MCF 10A (cell line): ENCODE data around the gene ZNF532. TPM values are rescaled to one million over a fixed set of nuclear protein-coding genes. Genes with fewer than 3 reads are reported as not detected.
A peak's percentile ranks its signal among the peaks of the same experiment; 100 is the strongest.
"Not testable (repeated sequence)": the region's sequence is repeated elsewhere in the genome, so short reads cannot be mapped to it uniquely, and the experiment has no call there.

Source experiments
- BruUV-seq: library from RNA; stranded (reverse); fragments of 400-500 nt; replicated peaks from 2 replicates; lab custom pipeline; 2021; lab: Mats Ljungman, UMichigan
- CTCF ChIA-PET: fragments of 300-600 bp; sonication (Branson Sonifier 250); formaldehyde crosslinking; extraction: SDS; loops from one replicate; lab custom pipeline; 2021; ENCODE audit warnings: antibody characterized with exemption, inconsistent platforms; lab: Yijun Ruan, JAX
- POLR2A ChIA-PET: fragments of 300-600, 350-650 bp; sonication (Branson Sonifier 250); formaldehyde crosslinking; extraction: SDS; loops from one replicate; lab custom pipeline; 2020; ENCODE audit warnings: antibody characterized with exemption, inconsistent platforms; lab: Yijun Ruan, JAX
- DNase-seq: peaks from one replicate; pipeline ENCODE4 v3.0.0-alpha.2; 2018; ENCODE audit not compliant: unreplicated experiment
- H3K27ac Mint-ChIP-seq: one replicate; pipeline ENCODE4 v1.8.0; 2022; ENCODE audit warnings: mild to moderate bottlenecking, low read depth, mixed read lengths; ENCODE audit not compliant: unreplicated experiment
- H3K27me3 Mint-ChIP-seq: one replicate; pipeline ENCODE4 v1.8.0; 2022; ENCODE audit warnings: mixed read lengths; ENCODE audit not compliant: insufficient read depth, unreplicated experiment
- H3K36me3 Mint-ChIP-seq: one replicate; pipeline ENCODE4 v1.8.0; 2022; ENCODE audit warnings: mild to moderate bottlenecking, moderate library complexity, mixed read lengths; ENCODE audit not compliant: insufficient read depth, unreplicated experiment
- H3K4me1 Mint-ChIP-seq: one replicate; pipeline ENCODE4 v1.8.0; 2022; ENCODE audit warnings: mixed read lengths; ENCODE audit not compliant: insufficient read depth, unreplicated experiment
- H3K4me3 Mint-ChIP-seq: one replicate; pipeline ENCODE4 v1.8.0; 2022; ENCODE audit warnings: mild to moderate bottlenecking, moderate library complexity, mixed read lengths; ENCODE audit not compliant: unreplicated experiment
- H3K9me3 Mint-ChIP-seq: one replicate; pipeline ENCODE4 v1.8.0; 2022; ENCODE audit warnings: mixed read lengths; ENCODE audit not compliant: unreplicated experiment
- CTCF ChIP-seq: fragments of 200-600 bp; IDR thresholded peaks from one replicate; pipeline ENCODE4 v1.8.0; 2022; ENCODE audit warnings: antibody characterized with exemption, mild to moderate bottlenecking; ENCODE audit not compliant: unreplicated experiment
- intact Hi-C: fragments of 100-400 bp; cut with micrococcal nuclease; formaldehyde crosslinking; loops from 2 replicates; pipeline ENCODE4 v1.14.1; 2022
- total RNA-seq: library from RNA; stranded (reverse); gene quantifications from 2 replicates; pipeline ENCODE4 v1.2.3, GENCODE V29; 2022

The ZNF532 gene
- total RNA-seq, 1 experiment from 2014 or later = 64.1 TPM

GRCh38 chr18:58853561-58853960, 11.1 kb upstream of the ZNF532 start:
- ChIA-PET CTCF (no interaction called here), POLR2A (interaction anchor here (0.6 kb wide), 1 partner anchor 47 kb away, joined by 3 read pairs; no protein-coding TSS in a partner anchor)
- DNase-seq = no peak
- no peak for TF ChIP-seq CTCF
- H3K4me1 Mint-ChIP-seq = peaks cover 14% of the 10 kb centered on the region
- no peak overlapping the region for H3K27ac Mint-ChIP-seq
- no peak overlapping the region for H3K4me3 Mint-ChIP-seq
- no peaks in the 10 kb centered on the region for H3K36me3 Mint-ChIP-seq
- no peaks in the 10 kb centered on the region for H3K27me3 Mint-ChIP-seq
- no peaks in the 10 kb centered on the region for H3K9me3 Mint-ChIP-seq
- no TSS peak for BruUV-seq
- intact Hi-C loops = no loop called here

- H3K36me3 Mint-ChIP-seq, H3K9me3 Mint-ChIP-seq, BruUV-seq, H3K27me3 Mint-ChIP-seq, intact Hi-C loops, H3K4me3 Mint-ChIP-seq, H3K27ac Mint-ChIP-seq, POLR2A ChIA-PET, DNase-seq: not testable (repeated sequence)
- CTCF ChIA-PET = interaction anchor here (0.6 kb wide), 1 partner anchor 14 kb away, joined by 6 read pairs; no protein-coding TSS in a partner anchor
- peaks cover 19% of the 10 kb centered on the region for H3K4me1 Mint-ChIP-seq
Measured at GRCh38 chr18:58855521-58855920, 9.2 kb upstream of the ZNF532 start.

GRCh38 chr18:58856881-58857280, 7.8 kb upstream of the ZNF532 start:
- intact Hi-C loops = no loop called here
- POLR2A ChIA-PET = interaction anchor here (0.5 kb wide), 1 partner anchor 221 kb away, joined by 3 read pairs; no protein-coding TSS in a partner anchor

GRCh38 chr18:58858591-58859468, 5.8 kb upstream of the ZNF532 start:
- intact Hi-C loops = no loop called here
- Mint-ChIP-seq H3K9me3 (no peaks in the 10 kb centered on the region), H3K27ac (no peak overlapping the region), H3K27me3 (no peaks in the 10 kb centered on the region), H3K4me3 (no peak overlapping the region), H3K36me3 (no peaks in the 10 kb centered on the region), H3K4me1 (peaks cover 25% of the 10 kb centered on the region)
- TF ChIP-seq CTCF = no peak
- CTCF ChIA-PET = interaction anchor here (0.6 to 0.7 kb wide), 2 partner anchors 96 to 212 kb away, joined by 3 read pairs; no protein-coding TSS in a partner anchor
- no TSS peak for BruUV-seq
- DNase-seq = no peak
- POLR2A ChIA-PET = no interaction called here

More at GRCh38 chr18:58856881-58857280, 7.8 kb upstream of the ZNF532 start:
- no peaks in the 10 kb centered on the region for H3K9me3 Mint-ChIP-seq
- TF ChIP-seq CTCF = no peak
- H3K27me3 Mint-ChIP-seq = no peaks in the 10 kb centered on the region
- DNase-seq = peak; percentile 47
- no TSS peak for BruUV-seq
- CTCF ChIA-PET = no interaction called here
- H3K27ac Mint-ChIP-seq = no peak overlapping the region
- no peaks in the 10 kb centered on the region for H3K36me3 Mint-ChIP-seq
- peaks cover 19% of the 10 kb centered on the region for H3K4me1 Mint-ChIP-seq
- H3K4me3 Mint-ChIP-seq = no peak overlapping the region
